ENCODE measurements around the gene GABARAPL1. TPM values are rescaled to one million over a fixed set of nuclear protein-coding genes. Genes with fewer than 3 reads are reported as not detected.
"Not testable (repeated sequence)": the region's sequence is repeated elsewhere in the genome, so short reads cannot be mapped to it uniquely, and the experiment has no call there.

Gene GABARAPL1
- total RNA-seq, 1 experiment from 2014 or later = 24.1 TPM

GRCh38 chr12:10221846-10222245 is 9.2 kb downstream of the GABARAPL1 start:
- TF ChIP-seq TCF7L2 (IDR thresholded peaks at IDR 0.05; ENCODE audit: low read depth, low read length) = no peak
- no peak for TF ChIP-seq POLR2AphosphoS5 (IDR thresholded peaks at IDR 0.05; ENCODE audit: low read depth, low read length)
- no peak for TF ChIP-seq REST (IDR thresholded peaks at IDR 0.05; ENCODE audit: insufficient read depth in 1 of 2, low read depth in 2 of 2, low read length in 1 of 2)
- no peak for TF ChIP-seq CTCF (IDR thresholded peaks at IDR 0.05)
- no peak for TF ChIP-seq SIN3A (IDR thresholded peaks at IDR 0.05; ENCODE audit: borderline replicate concordance, insufficient read depth, low read depth, low read length)
- Histone ChIP-seq H3K4me1 (ENCODE audit: control insufficient read depth, insufficient read depth, low read length) (no peaks in the 10 kb centered on the region), H3K9me3 (ENCODE audit: control insufficient read depth, insufficient read depth, low read depth, low read length) (no peaks in the 10 kb centered on the region), H3K4me3 (ENCODE audit: low read depth in 2 of 2, low read length in 2 of 2) (no peak overlapping the region), H3K27me3 (ENCODE audit: control insufficient read depth, insufficient read depth, low read length) (no peaks in the 10 kb centered on the region), H3K27ac (ENCODE audit: low read length) (no peak overlapping the region), H3K36me3 (ENCODE audit: control insufficient read depth, insufficient read depth, low read length) (no peaks in the 10 kb centered on the region; the same call in none of the 2 replicates)
- ATAC-seq (no peak), DNase-seq (ENCODE audit: low read depth, low spot score) (no peak)
- intact Hi-C loops (cut with micrococcal nuclease; ENCODE audit: unreplicated experiment) = no loop called here
- CTCF ChIA-PET = no interaction called here
- POLR2A ChIA-PET = interaction anchor here (0.6 kb wide), 1 partner anchor 15 kb away, joined by 3 read pairs; no protein-coding TSS in a partner anchor
- in situ Hi-C loops (cut with HindIII; ENCODE audit: low pct_unique_long_range_greater_than_20kb, low sequenced_read_pairs) = no loop called here
- no TSS peak for BruUV-seq (replicated peaks)

- Histone ChIP-seq H3K9me3 (ENCODE audit: control insufficient read depth, insufficient read depth, low read depth, low read length) (no peaks in the 10 kb centered on the region), H3K4me1 (ENCODE audit: control insufficient read depth, insufficient read depth, low read length) (no peaks in the 10 kb centered on the region), H3K27me3 (ENCODE audit: control insufficient read depth, insufficient read depth, low read length) (no peaks in the 10 kb centered on the region), H3K36me3 (ENCODE audit: control insufficient read depth, insufficient read depth, low read length) (no peaks in the 10 kb centered on the region; the same call in none of the 2 replicates), H3K27ac (ENCODE audit: low read length) (no peak overlapping the region), H3K4me3 (ENCODE audit: low read depth in 2 of 2, low read length in 2 of 2) (no peak overlapping the region)
- in situ Hi-C loops (cut with HindIII; ENCODE audit: low pct_unique_long_range_greater_than_20kb, low sequenced_read_pairs) = no loop called here
- no TSS peak for BruUV-seq (replicated peaks)
- intact Hi-C loops (cut with micrococcal nuclease; ENCODE audit: unreplicated experiment) = no loop called here
- no peak for ATAC-seq
- DNase-seq (ENCODE audit: low read depth, low spot score) = no peak
- TF ChIP-seq REST (IDR thresholded peaks at IDR 0.05; ENCODE audit: insufficient read depth in 1 of 2, low read depth in 2 of 2, low read length in 1 of 2) (no peak), CTCF (IDR thresholded peaks at IDR 0.05) (no peak), SIN3A (IDR thresholded peaks at IDR 0.05; ENCODE audit: borderline replicate concordance, insufficient read depth, low read depth, low read length) (no peak), POLR2AphosphoS5 (IDR thresholded peaks at IDR 0.05; ENCODE audit: low read depth, low read length) (no peak), TCF7L2 (IDR thresholded peaks at IDR 0.05; ENCODE audit: low read depth, low read length) (no peak)
- CTCF ChIA-PET = no interaction called here
- POLR2A ChIA-PET = no interaction called here
Measured at GRCh38 chr12:10223208-10223607, 10.5 kb downstream of the GABARAPL1 start.

- H3K27ac ChIP-seq (ENCODE audit: low read length); in situ Hi-C loops (cut with HindIII; ENCODE audit: low pct_unique_long_range_greater_than_20kb, low sequenced_read_pairs); H3K9me3 ChIP-seq (ENCODE audit: control insufficient read depth, insufficient read depth, low read depth, low read length); ATAC-seq; H3K4me3 ChIP-seq (ENCODE audit: low read depth in 2 of 2, low read length in 2 of 2); H3K36me3 ChIP-seq (ENCODE audit: control insufficient read depth, insufficient read depth, low read length); H3K4me1 ChIP-seq (ENCODE audit: control insufficient read depth, insufficient read depth, low read length); CTCF ChIA-PET; BruUV-seq (replicated peaks); H3K27me3 ChIP-seq (ENCODE audit: control insufficient read depth, insufficient read depth, low read length); DNase-seq (ENCODE audit: low read depth, low spot score); POLR2A ChIA-PET; intact Hi-C loops (cut with micrococcal nuclease; ENCODE audit: unreplicated experiment): not testable (repeated sequence)
Measured at GRCh38 chr12:10225426-10225825, 12.7 kb downstream of the GABARAPL1 start.

Data from Panc1 (cell line).